HG03571 (cell line): ENCODE measurements around the gene HPCAL1.

Experiments
- ATAC-seq: cut with Tn5 transposase; IDR thresholded peaks from one replicate; pipeline ENCODE4 v1.9.1; 2021; ENCODE audit not compliant: unreplicated experiment

HPCAL1 gene

GRCh38 chr2:10269291-10269690 lies 33.4 kb upstream of the HPCAL1 start:
- no peak for ATAC-seq

- no peak for ATAC-seq
Observed at GRCh38 chr2:10269711-10270610, 32.7 kb upstream of the HPCAL1 start.

GRCh38 chr2:10271509-10271908 lies 31.2 kb upstream of the HPCAL1 start:
- no peak for ATAC-seq

GRCh38 chr2:10271946-10272345 lies 30.8 kb upstream of the HPCAL1 start:
- ATAC-seq, result no peak

- ATAC-seq, result no peak
Observed at GRCh38 chr2:10272464-10272863, 30.2 kb upstream of the HPCAL1 start.

GRCh38 chr2:10273215-10274175 lies 29.2 kb upstream of the HPCAL1 start:
- no peak for ATAC-seq

GRCh38 chr2:10274376-10274775 lies 28.3 kb upstream of the HPCAL1 start:
- ATAC-seq, result no peak

GRCh38 chr2:10274983-10275802 lies 27.5 kb upstream of the HPCAL1 start:
- no peak for ATAC-seq

GRCh38 chr2:10276481-10277292 lies 26.0 kb upstream of the HPCAL1 start:
- no peak for ATAC-seq

- no peak for ATAC-seq
Observed at GRCh38 chr2:10277293-10278028, 25.2 kb upstream of the HPCAL1 start.

GRCh38 chr2:10278029-10278762 lies 24.5 kb upstream of the HPCAL1 start:
- no peak for ATAC-seq

GRCh38 chr2:10278763-10279471 lies 23.8 kb upstream of the HPCAL1 start:
- no peak for ATAC-seq

- no peak for ATAC-seq
Observed at GRCh38 chr2:10279472-10279870, 23.2 kb upstream of the HPCAL1 start.

- ATAC-seq, result no peak
Observed at GRCh38 chr2:10279946-10280463, 22.7 kb upstream of the HPCAL1 start.

GRCh38 chr2:10281891-10282290 lies 20.8 kb upstream of the HPCAL1 start:
- ATAC-seq, result no peak

GRCh38 chr2:10282611-10283105 lies 20.0 kb upstream of the HPCAL1 start:
- ATAC-seq, result no peak
